Measurements from ENCODE around the gene POR.
A peak's percentile ranks its signal among the peaks of the same experiment; 100 is the strongest.
"Not testable (repeated sequence)": the region's sequence is repeated elsewhere in the genome, so short reads cannot be mapped to it uniquely, and the experiment has no call there.

The POR gene

GRCh38 chr7:75889223-75889825, 25.6 kb upstream of the POR start:
- Histone ChIP-seq H4K20me1 (peaks cover 0 to 50% (median 6%) of the 10 kb centered on the region in 11 experiments; a peak in 12 of 22 replicates), H3K9me3 (replicated peaks in 1 of 11) (no peaks in the 10 kb centered on the region), H3K27ac (peak overlapping the region in 1 of 11 experiments; percentile 12; a peak in 1 of 22 replicates), H3K27me3 (no peaks in the 10 kb centered on the region), H3K4me3 (no peak overlapping the region), H3K4me1 (peaks cover 8 to 29% (median 11%) of the 10 kb centered on the region in 10 experiments; a peak in 18 of 20 replicates), H3K9ac (no peak overlapping the region), H3K36me3 (peaks cover 40 to 56% (median 53%) of the 10 kb centered on the region in 11 experiments), H3K4me2 (no peak overlapping the region)
- no peak for TF ChIP-seq Cebpa-rat (IDR thresholded peaks at IDR 0.05)

- Histone ChIP-seq H3K4me2 (no peak overlapping the region), H3K9me3 (replicated peaks in 1 of 11) (no peaks in the 10 kb centered on the region), H3K27ac (no peak overlapping the region), H4K20me1 (peaks cover 0 to 44% (median 6%) of the 10 kb centered on the region in 11 experiments; a peak in 12 of 22 replicates), H3K9ac (no peak overlapping the region), H3K27me3 (no peaks in the 10 kb centered on the region), H3K36me3 (peaks cover 37 to 51% (median 48%) of the 10 kb centered on the region in 11 experiments), H3K4me3 (no peak overlapping the region), H3K4me1 (peaks cover 3 to 24% (median 6%) of the 10 kb centered on the region in 10 experiments; a peak in 17 of 20 replicates)
- no peak for TF ChIP-seq Cebpa-rat (IDR thresholded peaks at IDR 0.05)
These were observed 25.1 kb upstream of the POR start for GRCh38 chr7:75889826-75890225.

- H3K9ac ChIP-seq; H3K9me3 ChIP-seq (replicated peaks in 1 of 11); H3K4me3 ChIP-seq; H3K27ac ChIP-seq; H3K4me2 ChIP-seq; H3K27me3 ChIP-seq: not testable (repeated sequence)
- peaks cover 23 to 37% (median 33%) of the 10 kb centered on the region in 11 experiments; a peak in 21 of 22 replicates for H3K36me3 ChIP-seq
- H3K4me1 ChIP-seq = peaks cover 0 to 20% (median 0%) of the 10 kb centered on the region in 10 experiments; a peak in 6 of 20 replicates
- peaks cover 0 to 30% (median 6%) of the 10 kb centered on the region in 11 experiments; a peak in 11 of 22 replicates for H4K20me1 ChIP-seq
These were observed 23.7 kb upstream of the POR start for GRCh38 chr7:75891237-75891636.

- no peak overlapping the region for H3K27ac ChIP-seq
- H3K4me1 ChIP-seq = peaks cover 0 to 20% (median 0%) of the 10 kb centered on the region in 10 experiments; a peak in 6 of 20 replicates
- peaks cover 0 to 30% (median 6%) of the 10 kb centered on the region in 11 experiments; a peak in 11 of 22 replicates for H4K20me1 ChIP-seq
- peaks cover 18 to 31% (median 28%) of the 10 kb centered on the region in 11 experiments; a peak in 21 of 22 replicates for H3K36me3 ChIP-seq
- H3K9ac ChIP-seq = no peak overlapping the region
- no peak for TF ChIP-seq Cebpa-rat (IDR thresholded peaks at IDR 0.05)
- no peak overlapping the region for H3K4me3 ChIP-seq
- no peaks in the 10 kb centered on the region for H3K9me3 ChIP-seq (replicated peaks in 1 of 11)
- no peaks in the 10 kb centered on the region for H3K27me3 ChIP-seq
- H3K4me2 ChIP-seq = no peak overlapping the region
These were observed 23.0 kb upstream of the POR start for GRCh38 chr7:75891815-75892411.

- Histone ChIP-seq H3K9me3 (replicated peaks in 1 of 11) (no peaks in the 10 kb centered on the region), H3K9ac (peak overlapping the region in 1 of 11 experiments; percentile 51; a peak in 2 of 22 replicates), H3K4me1 (peaks cover 0 to 20% (median 0%) of the 10 kb centered on the region in 10 experiments; a peak in 6 of 20 replicates), H3K27me3 (no peaks in the 10 kb centered on the region), H4K20me1 (peaks cover 0 to 25% (median 5%) of the 10 kb centered on the region in 11 experiments; a peak in 11 of 22 replicates), H3K27ac (no peak overlapping the region; a peak in 1 of 22 replicates), H3K36me3 (peaks cover 12 to 22% (median 20%) of the 10 kb centered on the region in 11 experiments; a peak in 21 of 22 replicates), H3K4me2 (no peak overlapping the region), H3K4me3 (no peak overlapping the region)
- TF ChIP-seq Cebpa-rat (IDR thresholded peaks at IDR 0.05) = no peak
These were observed 22.2 kb upstream of the POR start for GRCh38 chr7:75892634-75893272.

GRCh38 chr7:75896803-75897327, 18.1 kb upstream of the POR start:
- H3K9me3 ChIP-seq (replicated peaks in 1 of 11) = no peaks in the 10 kb centered on the region
- H3K9ac ChIP-seq = no peak overlapping the region
- no peak overlapping the region for H3K4me3 ChIP-seq
- no peaks in the 10 kb centered on the region for H3K27me3 ChIP-seq
- H3K4me1 ChIP-seq = peaks cover 0 to 12% (median 0%) of the 10 kb centered on the region in 10 experiments; a peak in 4 of 20 replicates
- TF ChIP-seq Cebpa-rat (IDR thresholded peaks at IDR 0.05) = no peak
- no peak overlapping the region for H3K27ac ChIP-seq
- no peak overlapping the region for H3K4me2 ChIP-seq
- peaks cover 0 to 7% (median 0%) of the 10 kb centered on the region in 11 experiments; a peak in 1 of 22 replicates for H4K20me1 ChIP-seq
- H3K36me3 ChIP-seq = no peaks in the 10 kb centered on the region

GRCh38 chr7:75900617-75901315, 14.2 kb upstream of the POR start:
- Histone ChIP-seq H4K20me1 (no peaks in the 10 kb centered on the region), H3K9ac (no peak overlapping the region), H3K4me1 (peaks cover 2 to 21% (median 19%) of the 10 kb centered on the region in 10 experiments; a peak in 19 of 20 replicates), H3K27me3 (no peaks in the 10 kb centered on the region), H3K36me3 (no peaks in the 10 kb centered on the region), H3K27ac (no peak overlapping the region), H3K9me3 (replicated peaks in 1 of 11) (no peaks in the 10 kb centered on the region), H3K4me2 (no peak overlapping the region), H3K4me3 (no peak overlapping the region)
- no peak for TF ChIP-seq Cebpa-rat (IDR thresholded peaks at IDR 0.05)

GRCh38 chr7:75905785-75906604, 9.0 kb upstream of the POR start:
- TF ChIP-seq Cebpa-rat (IDR thresholded peaks at IDR 0.05) = peak; percentile 94 to 98 (median 97)
- peak overlapping the region in 1 of 10 experiments; percentile 46; a peak in 2 of 20 replicates for H3K4me3 ChIP-seq
- H3K9me3 ChIP-seq (replicated peaks in 1 of 11) = no peaks in the 10 kb centered on the region
- H4K20me1 ChIP-seq = no peaks in the 10 kb centered on the region
- peak overlapping the region in 10 of 11 experiments; percentile 0 to 84 (median 78); a peak in 18 of 22 replicates for H3K27ac ChIP-seq
- no peaks in the 10 kb centered on the region for H3K36me3 ChIP-seq
- peak overlapping the region in 9 of 11 experiments; percentile 38 to 71 (median 64); a peak in 16 of 22 replicates for H3K9ac ChIP-seq
- H3K4me1 ChIP-seq = peaks cover 10 to 62% (median 40%) of the 10 kb centered on the region in 10 experiments; a peak in 19 of 20 replicates
- H3K4me2 ChIP-seq = peak overlapping the region; percentile 39 to 88 (median 70)
- H3K27me3 ChIP-seq = no peaks in the 10 kb centered on the region

Measured in BLaER1 treated with 17β-estradiol and CSF1 and Interleukin-3, amounts not matched to agents 10 nM and 100 nM (cell line).